ENCODE results near the gene VOPP1. TPM values are rescaled to one million over a fixed set of nuclear protein-coding genes. Genes with fewer than 3 reads are reported as not detected.

The VOPP1 gene
- total and polyA plus RNA-seq, 2 donors (not counting 3 experiments of a cell fraction or from before 2014, with no cell fraction given), result 85.6 to 154 TPM

DNA sequence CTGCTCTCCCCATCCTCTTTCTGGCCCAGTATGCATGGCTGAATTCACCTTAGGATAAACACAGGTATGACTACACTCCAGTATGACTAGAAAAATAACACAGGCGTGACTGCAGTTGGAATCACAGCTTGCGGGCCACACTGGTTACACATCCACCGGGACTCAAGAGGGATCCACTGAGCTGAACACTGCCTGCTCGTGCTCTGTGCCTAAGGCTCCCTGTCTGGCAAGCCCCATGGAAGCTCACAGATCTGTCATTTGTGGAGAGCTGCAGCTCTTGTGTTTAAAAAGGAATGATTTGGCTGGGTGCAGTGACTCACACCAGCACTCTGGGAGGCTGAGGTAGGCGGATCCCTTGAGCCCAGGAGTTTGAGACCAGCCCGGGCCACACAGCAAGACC, 26.8 kb downstream of the VOPP1 start:
- H3K4me1 ChIP-seq (ENCODE audit: control insufficient read depth, extremely low read depth, insufficient read depth, low read length), result peaks cover 34% of the 10 kb centered on the region
- no peaks in the 10 kb centered on the region for H3K36me3 ChIP-seq (ENCODE audit: control insufficient read depth in 2 of 2, extremely low read depth in 1 of 2, insufficient read depth in 2 of 2, low read length in 2 of 2)
- POLR2A ChIA-PET, result no interaction called here
- FAIRE-seq, result no peak
- H3K79me2 ChIP-seq (ENCODE audit: control insufficient read depth, insufficient read depth, low read length), result peaks cover 98% of the 10 kb centered on the region
- H3K4me2 ChIP-seq (ENCODE audit: insufficient read depth, low read length), result no peak overlapping the region
- no peak overlapping the region for H3K27ac ChIP-seq (ENCODE audit: insufficient read depth, low read depth, low read length)
- H3K4me3 ChIP-seq (replicated peaks in 1 of 3; ENCODE audit: insufficient read depth in 1 of 3, low read depth in 1 of 3, low read length in 3 of 3), result no peak overlapping the region
- H3K9me1 ChIP-seq (replicated peaks; ENCODE audit: control insufficient read depth, extremely low read depth, insufficient read depth, low read length), result no peaks in the 10 kb centered on the region
- intact Hi-C loops (cut with micrococcal nuclease) (no loop called here), dilution Hi-C loops (cut with MboI; ENCODE audit: extremely low pct_ligation_motif_present, low sequenced_read_pairs) (no loop called here)
- no peaks in the 10 kb centered on the region for H3K27me3 ChIP-seq (ENCODE audit: control insufficient read depth in 2 of 2, insufficient read depth in 2 of 2, low read length in 2 of 2)
- TF ChIP-seq POLR2A (IDR thresholded peaks at IDR 0.05; ENCODE audit: low read depth, low read length), result no peak
- no peak for TF ChIP-seq POLR2AphosphoS5 (IDR thresholded peaks at IDR 0.05; ENCODE audit: insufficient read depth, low read depth, low read length)
- TF ChIP-seq, protein P1, sequence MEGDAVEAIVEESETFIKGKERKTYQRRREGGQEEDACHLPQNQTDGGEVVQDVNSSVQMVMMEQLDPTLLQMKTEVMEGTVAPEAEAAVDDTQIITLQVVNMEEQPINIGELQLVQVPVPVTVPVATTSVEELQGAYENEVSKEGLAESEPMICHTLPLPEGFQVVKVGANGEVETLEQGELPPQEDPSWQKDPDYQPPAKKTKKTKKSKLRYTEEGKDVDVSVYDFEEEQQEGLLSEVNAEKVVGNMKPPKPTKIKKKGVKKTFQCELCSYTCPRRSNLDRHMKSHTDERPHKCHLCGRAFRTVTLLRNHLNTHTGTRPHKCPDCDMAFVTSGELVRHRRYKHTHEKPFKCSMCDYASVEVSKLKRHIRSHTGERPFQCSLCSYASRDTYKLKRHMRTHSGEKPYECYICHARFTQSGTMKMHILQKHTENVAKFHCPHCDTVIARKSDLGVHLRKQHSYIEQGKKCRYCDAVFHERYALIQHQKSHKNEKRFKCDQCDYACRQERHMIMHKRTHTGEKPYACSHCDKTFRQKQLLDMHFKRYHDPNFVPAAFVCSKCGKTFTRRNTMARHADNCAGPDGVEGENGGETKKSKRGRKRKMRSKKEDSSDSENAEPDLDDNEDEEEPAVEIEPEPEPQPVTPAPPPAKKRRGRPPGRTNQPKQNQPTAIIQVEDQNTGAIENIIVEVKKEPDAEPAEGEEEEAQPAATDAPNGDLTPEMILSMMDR (IDR thresholded peaks at IDR 0.05; ENCODE audit: extremely low read depth in 1 of 2, insufficient read depth in 1 of 2, low read depth in 1 of 2, low read length in 2 of 2), result no peak
- TF ChIP-seq FOS (IDR thresholded peaks at IDR 0.05; ENCODE audit: borderline replicate concordance, insufficient read depth, low read length), result no peak
- no peak for TF ChIP-seq EZH2 (IDR thresholded peaks at IDR 0.05; ENCODE audit: borderline replicate concordance, low read depth, low read length, severe bottlenecking)
- TF ChIP-seq MYC (IDR thresholded peaks at IDR 0.05; ENCODE audit: low read depth, low read length), result no peak
- no peak for TF ChIP-seq GATA2 (IDR thresholded peaks at IDR 0.05; ENCODE audit: insufficient read depth, insufficient read length, low read depth, low read length)
- TF ChIP-seq, protein P2, sequence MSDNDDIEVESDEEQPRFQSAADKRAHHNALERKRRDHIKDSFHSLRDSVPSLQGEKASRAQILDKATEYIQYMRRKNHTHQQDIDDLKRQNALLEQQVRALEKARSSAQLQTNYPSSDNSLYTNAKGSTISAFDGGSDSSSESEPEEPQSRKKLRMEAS (IDR thresholded peaks at IDR 0.05; ENCODE audit: insufficient read depth, insufficient read length), result no peak
- no peak for TF ChIP-seq JUN (IDR thresholded peaks at IDR 0.05; ENCODE audit: borderline replicate concordance, insufficient read depth, insufficient read length, low read depth)
- no peak overlapping the region for H3K9ac ChIP-seq (replicated peaks; ENCODE audit: extremely low read depth, insufficient read depth, low read length)
- H2AFZ ChIP-seq (ENCODE audit: low read depth, low read length), result no peak overlapping the region
- peaks cover 16% of the 10 kb centered on the region for H4K20me1 ChIP-seq (replicated peaks; ENCODE audit: control insufficient read depth, extremely low read depth, insufficient read depth, low read length)
- no peaks in the 10 kb centered on the region for H3K9me3 ChIP-seq (replicated peaks; ENCODE audit: control insufficient read depth, insufficient read depth, low read length)
- CTCF ChIA-PET, result interaction anchor here (0.9 to 1.7 kb wide), 3 partner anchors 11 to 23 kb away, joined by 3 to 5 read pairs (median 5); no protein-coding TSS in a partner anchor
- BruUV-seq (replicated peaks), result no TSS peak
- no peak for DNase-seq (ENCODE audit: low read depth, low spot score)
